ENCODE results near the gene QKI. TPM values are rescaled to one million over a fixed set of nuclear protein-coding genes. Genes with fewer than 3 reads are reported as not detected.
"Not testable (repeated sequence)": the region's sequence is repeated elsewhere in the genome, so short reads cannot be mapped to it uniquely, and the experiment has no call there.

Gene QKI
- total RNA-seq, 1 experiment from 2014 or later = 50.8 TPM

DNA sequence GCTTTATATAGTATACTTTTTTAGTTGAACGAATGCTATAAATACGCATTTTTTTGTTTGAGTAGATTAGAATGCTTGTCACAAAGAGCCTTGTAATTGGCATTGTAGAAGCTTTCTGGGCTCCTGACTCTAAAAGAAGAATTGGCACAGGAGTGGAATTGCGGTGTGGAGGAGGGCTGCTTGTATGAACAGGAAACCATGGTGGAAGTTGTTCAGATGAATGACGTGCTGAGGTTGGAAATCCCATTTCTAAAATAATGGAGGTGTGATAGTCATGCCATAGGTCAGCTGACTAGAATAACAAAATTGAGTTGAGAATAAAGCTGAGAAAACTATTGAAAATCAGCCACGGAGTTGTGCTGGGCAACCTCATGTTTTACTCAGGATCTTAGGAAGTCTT, 174.9 kb downstream of the QKI start:
- H3K27ac ChIP-seq = no peak overlapping the region
- H3K27me3 ChIP-seq (ENCODE audit: insufficient read depth, low read depth) = peaks cover 10% of the 10 kb centered on the region; the same call in 1 of the 2 replicates
- peaks cover 8% of the 10 kb centered on the region; the same call in 1 of the 2 replicates for H3F3A ChIP-seq (ENCODE audit: insufficient read depth, low read depth)
- H2AFZ ChIP-seq = no peak overlapping the region
- no peak for DNase-seq
- BruUV-seq (replicated peaks) = no TSS peak
- ChIA-PET CTCF (no interaction called here), POLR2A (ENCODE audit: unreplicated experiment) (no interaction called here)
- intact Hi-C loops (cut with micrococcal nuclease; ENCODE audit: unreplicated experiment) = no loop called here
- H3K36me3 ChIP-seq (ENCODE audit: low read depth) = no peaks in the 10 kb centered on the region
- no peaks in the 10 kb centered on the region; the same call in 1 of the 2 replicates for H3K9me2 ChIP-seq (ENCODE audit: insufficient read depth)
- H3K9me3 ChIP-seq (ENCODE audit: insufficient read depth, low read depth) = 0 out of 2 replicates have a peak, but pooled peaks cover 4% of the 10 kb centered on the region
- no peak for TF ChIP-seq CTCF (conservative IDR thresholded peaks at IDR 0.05)
- no peak for TF ChIP-seq EZH2 (IDR thresholded peaks at IDR 0.05; ENCODE audit: low read depth)
- H3K4me2 ChIP-seq = no peak overlapping the region
- no peaks in the 10 kb centered on the region for H3K4me1 ChIP-seq (replicated peaks; ENCODE audit: insufficient read depth)
- no peaks in the 10 kb centered on the region for H3K79me2 ChIP-seq (ENCODE audit: low read depth)
- no peak overlapping the region for H3K4me3 ChIP-seq
- no peaks in the 10 kb centered on the region for H4K20me1 ChIP-seq (ENCODE audit: insufficient read depth)

GRCh38 chr6:163590132-163590531, 175.6 kb downstream of the QKI start:
- H3K9me3 ChIP-seq (ENCODE audit: insufficient read depth, low read depth); H3K36me3 ChIP-seq (ENCODE audit: low read depth); H3K4me3 ChIP-seq; H3K4me1 ChIP-seq (replicated peaks; ENCODE audit: insufficient read depth); H3K27me3 ChIP-seq (ENCODE audit: insufficient read depth, low read depth); H3F3A ChIP-seq (ENCODE audit: insufficient read depth, low read depth); H3K4me2 ChIP-seq; H2AFZ ChIP-seq; BruUV-seq (replicated peaks); H3K9me2 ChIP-seq (ENCODE audit: insufficient read depth); H3K79me2 ChIP-seq (ENCODE audit: low read depth); POLR2A ChIA-PET (ENCODE audit: unreplicated experiment); intact Hi-C loops (cut with micrococcal nuclease; ENCODE audit: unreplicated experiment); CTCF ChIA-PET; H4K20me1 ChIP-seq (ENCODE audit: insufficient read depth); H3K27ac ChIP-seq; DNase-seq: not testable (repeated sequence)

DNA sequence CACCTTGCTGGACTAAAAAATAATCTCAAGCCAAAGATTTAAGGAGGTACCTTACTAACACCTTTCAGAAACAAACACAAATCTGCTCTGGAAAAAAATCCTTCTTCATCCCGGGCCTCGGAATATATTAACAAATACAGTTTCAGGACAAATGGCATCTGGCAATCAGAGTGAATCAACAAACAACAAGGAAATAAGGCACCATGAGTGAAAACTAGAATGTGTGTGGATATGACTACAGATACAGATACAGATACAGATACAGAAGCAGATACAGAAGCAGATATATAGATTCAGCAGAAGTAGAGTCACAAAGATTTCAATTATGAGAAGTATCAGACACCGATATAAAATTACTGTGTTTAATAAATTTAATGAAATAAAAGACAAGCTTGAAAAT, 178.4 kb downstream of the QKI start:
- no peaks in the 10 kb centered on the region for H3F3A ChIP-seq (ENCODE audit: insufficient read depth, low read depth)
- ChIA-PET POLR2A (ENCODE audit: unreplicated experiment) (no interaction called here), CTCF (no interaction called here)
- BruUV-seq (replicated peaks) = no TSS peak
- no peaks in the 10 kb centered on the region for H3K9me2 ChIP-seq (ENCODE audit: insufficient read depth)
- no peaks in the 10 kb centered on the region for H3K36me3 ChIP-seq (ENCODE audit: low read depth)
- H3K27me3 ChIP-seq (ENCODE audit: insufficient read depth, low read depth) = peaks cover 12% of the 10 kb centered on the region; the same call in 1 of the 2 replicates
- no peak overlapping the region for H2AFZ ChIP-seq
- H4K20me1 ChIP-seq (ENCODE audit: insufficient read depth) = no peaks in the 10 kb centered on the region
- DNase-seq = no peak
- no peak overlapping the region for H3K4me3 ChIP-seq
- H3K4me2 ChIP-seq = no peak overlapping the region
- no peaks in the 10 kb centered on the region for H3K4me1 ChIP-seq (replicated peaks; ENCODE audit: insufficient read depth)
- no peak overlapping the region for H3K27ac ChIP-seq
- intact Hi-C loops (cut with micrococcal nuclease; ENCODE audit: unreplicated experiment) = no loop called here
- H3K9me3 ChIP-seq (ENCODE audit: insufficient read depth, low read depth) = no peaks in the 10 kb centered on the region
- TF ChIP-seq CTCF (conservative IDR thresholded peaks at IDR 0.05) (no peak), EZH2 (IDR thresholded peaks at IDR 0.05; ENCODE audit: low read depth) (no peak)
- no peaks in the 10 kb centered on the region for H3K79me2 ChIP-seq (ENCODE audit: low read depth)

- H3K36me3 ChIP-seq (ENCODE audit: low read depth) = no peaks in the 10 kb centered on the region
Measured at GRCh38 chr6:163596174-163596573, 181.7 kb downstream of the QKI start.

More at GRCh38 chr6:163596174-163596573, 181.7 kb downstream of the QKI start:
- Histone ChIP-seq H3K9me2 (ENCODE audit: insufficient read depth) (no peaks in the 10 kb centered on the region), H2AFZ (no peak overlapping the region), H3K27me3 (ENCODE audit: insufficient read depth, low read depth) (peaks cover 42% of the 10 kb centered on the region), H3K9me3 (ENCODE audit: insufficient read depth, low read depth) (no peaks in the 10 kb centered on the region), H3K79me2 (ENCODE audit: low read depth) (no peaks in the 10 kb centered on the region), H3K4me1 (replicated peaks; ENCODE audit: insufficient read depth) (no peaks in the 10 kb centered on the region), H3F3A (ENCODE audit: insufficient read depth, low read depth) (no peaks in the 10 kb centered on the region), H4K20me1 (ENCODE audit: insufficient read depth) (no peaks in the 10 kb centered on the region), H3K4me2 (no peak overlapping the region), H3K4me3 (no peak overlapping the region), H3K27ac (no peak overlapping the region)
- POLR2A ChIA-PET (ENCODE audit: unreplicated experiment) = interaction anchor here (0.6 kb wide), 1 partner anchor 87 kb away, joined by 3 read pairs; no protein-coding TSS in a partner anchor
- TF ChIP-seq CTCF (conservative IDR thresholded peaks at IDR 0.05) (no peak), EZH2 (IDR thresholded peaks at IDR 0.05; ENCODE audit: low read depth) (no peak)
- intact Hi-C loops (cut with micrococcal nuclease; ENCODE audit: unreplicated experiment) = no loop called here
- BruUV-seq (replicated peaks) = no TSS peak
- CTCF ChIA-PET = no interaction called here
- DNase-seq = no peak

All from PC-9 (cell line).